K562 (cell line): Measurements from ENCODE around the gene CEP131. TPM values are rescaled to one million over a fixed set of nuclear protein-coding genes. Genes with fewer than 3 reads are reported as not detected.

Experiments used
- ATAC-seq: fragments of 200-7000 bp; cut with Tn5 transposase; 3 replicates; pipeline ENCODE4 v1.9.1; 2020; ENCODE audit warnings: moderate library complexity
- BruUV-seq: library from RNA; stranded (reverse); fragments of 400-500 nt; replicated peaks from 2 replicates; lab custom pipeline; 2021; lab: Mats Ljungman, UMichigan
- CTCF ChIA-PET: fragments of 300-600 bp; formaldehyde crosslinking; extraction: SDS; loops from one replicate; lab custom pipeline; 2021; ENCODE audit warnings: low intra/inter-chr PET ratio; lab: Yijun Ruan, JAX
- POLR2A ChIA-PET: fragments of 300-600, 350-650 bp; sonication (Branson Sonifier 250); formaldehyde crosslinking; extraction: SDS; loops from one replicate; lab custom pipeline; 2021; ENCODE audit warnings: antibody characterized with exemption, inconsistent platforms; lab: Yijun Ruan, JAX
- DNase-seq, 4 experiments: peaks; one replicate each; pipeline versions ENCODE4 v3.0.0 to v3.0.0-alpha.2; 2011 to 2018; ENCODE audit warnings: low spot score in 3 of 4, mixed read lengths in 3 of 4; ENCODE audit errors: extremely low read depth in 1 of 4
- FAIRE-seq: peaks from 2 replicates; lab custom pipeline; 2011; peaks lifted over from hg19 to GRCh38; lab: Jason Lieb, UNC
- H2AFZ ChIP-seq: 2 replicates; pipeline ENCODE4 v1.6.0; 2011; ENCODE audit warnings: low read depth, low read length, control low read depth, inconsistent platforms
- H3K27ac ChIP-seq: fragments of 200-600 bp; 3 replicates; pipeline ENCODE4 v1.8.0; 2011; ENCODE audit warnings: low read depth, mild to moderate bottlenecking, control low read depth, inconsistent platforms, low read length, moderate library complexity, mixed read lengths; ENCODE audit errors: extremely low read depth
- H3K27me3 ChIP-seq, 2 experiments: fragments of 300-600 bp in 1 of 2; 2 replicates in 1 of 2; 3 replicates in 1 of 2; pipeline versions ENCODE4 v1.6.0 to v1.8.0; 2011; ENCODE audit warnings: inconsistent platforms in 2 of 2, low read length in 2 of 2, mild to moderate bottlenecking in 1 of 2, mixed read lengths in 1 of 2, moderate library complexity in 1 of 2; ENCODE audit not compliant: control insufficient read depth in 2 of 2, insufficient read depth in 2 of 2
- H3K36me3 ChIP-seq: fragments of 300-600 bp; 3 replicates; pipeline ENCODE4 v1.8.0; 2011; ENCODE audit warnings: mild to moderate bottlenecking, low read length, inconsistent platforms; ENCODE audit not compliant: control insufficient read depth, insufficient read depth
- H3K4me1 ChIP-seq, 2 experiments: fragments of 200-600 bp in 1 of 2; replicated peaks in 1 of 2; 2 replicates in 1 of 2; 3 replicates in 1 of 2; pipeline versions ENCODE4 v1.5.1 to v1.8.0; 2011; ENCODE audit warnings: inconsistent platforms in 2 of 2, low read length in 2 of 2, mild to moderate bottlenecking in 1 of 2, mixed read lengths in 1 of 2, moderate library complexity in 1 of 2; ENCODE audit not compliant: control insufficient read depth in 2 of 2, insufficient read depth in 2 of 2
- H3K4me2 ChIP-seq: 2 replicates; pipeline ENCODE4 v1.6.1; 2011; ENCODE audit warnings: low read length, control low read depth, inconsistent platforms, mixed read lengths; ENCODE audit not compliant: insufficient read depth
- H3K4me3 ChIP-seq: fragments of 200-600 bp; sonication (generic), shearing (Covaris generic); 2 replicates; pipeline ENCODE4 v1.5.1; 2016; ENCODE audit warnings: control low read depth, inconsistent platforms
- H3K79me2 ChIP-seq: fragments of 200-600 bp; 3 replicates; pipeline ENCODE4 v1.8.0; 2011; ENCODE audit warnings: low read length, inconsistent platforms; ENCODE audit not compliant: control insufficient read depth, insufficient read depth
- H3K9ac ChIP-seq, 2 experiments: 2 replicates each; pipeline versions ENCODE4 v1.6.0 to v1.6.1; 2011; ENCODE audit warnings: low read depth in 2 of 2, low read length in 2 of 2, control low read depth in 1 of 2, inconsistent platforms in 1 of 2, mild to moderate bottlenecking in 1 of 2, mixed read lengths in 1 of 2; ENCODE audit not compliant: insufficient read depth in 1 of 2
- H3K9me1 ChIP-seq: one replicate; pipeline ENCODE4 v1.6.0; 2011; ENCODE audit warnings: inconsistent platforms, mild to moderate bottlenecking, low read length, moderate library complexity; ENCODE audit not compliant: control insufficient read depth, insufficient read depth
- H3K9me3 ChIP-seq: replicated peaks from 2 replicates; pipeline ENCODE4 v1.5.1; 2011; ENCODE audit warnings: low read depth, low read length, inconsistent platforms; ENCODE audit not compliant: control insufficient read depth, insufficient read depth
- H4K20me1 ChIP-seq: replicated peaks from 2 replicates; pipeline ENCODE4 v1.6.1; 2011; ENCODE audit warnings: low read length, inconsistent platforms, mixed read lengths; ENCODE audit not compliant: control insufficient read depth, insufficient read depth
- ARID2 ChIP-seq: fragments of 450-650 bp; IDR thresholded peaks from 2 replicates; pipeline ENCODE4 v1.6.1; 2017; ENCODE audit warnings: antibody characterized with exemption, mild to moderate bottlenecking
- CBFA2T3 ChIP-seq: fragments of 450-650 bp; IDR thresholded peaks from 2 replicates; pipeline ENCODE4 v1.6.1; 2017
- CBX5 ChIP-seq: IDR thresholded peaks from 2 replicates; pipeline ENCODE4 v1.6.1; 2014; ENCODE audit warnings: low read depth, borderline replicate concordance
- CC2D1A ChIP-seq: fragments of 450-650 bp; IDR thresholded peaks from 2 replicates; pipeline ENCODE4 v1.6.1; 2017; ENCODE audit warnings: mild to moderate bottlenecking
- FOXK1 ChIP-seq: sonication (generic); formaldehyde crosslinking; IDR thresholded peaks from 2 replicates; pipeline ENCODE4 v1.8.0; 2022; ENCODE audit warnings: missing genetic modification reagents, mild to moderate bottlenecking, borderline replicate concordance
- FUS ChIP-seq: fragments of 200-400 bp; formaldehyde crosslinking; optimal IDR thresholded peaks from 2 replicates; pipeline ENCODE3; 2017; ENCODE audit warnings: low read depth, low read length
- GABPA ChIP-seq: fragments of 200-800 bp; sonication (Bioruptor generic); conservative IDR thresholded peaks from 2 replicates; pipeline ENCODE4 v1.6.1; 2016; ENCODE audit warnings: low read depth, missing genetic modification characterization, missing compliant biosample characterization
- KLF13 ChIP-seq: fragments of 450-650 bp; IDR thresholded peaks from 2 replicates; pipeline ENCODE4 v1.6.1; 2016; ENCODE audit warnings: missing genetic modification characterization, low read depth, mild to moderate bottlenecking, missing compliant biosample characterization, moderate library complexity, borderline replicate concordance
- NCOA4 ChIP-seq: fragments of 450-650 bp; IDR thresholded peaks from 2 replicates; pipeline ENCODE4 v1.6.1; 2018; ENCODE audit warnings: mild to moderate bottlenecking; ENCODE audit not compliant: partially characterized antibody
- NCOA6 ChIP-seq: fragments of 450-650 bp; IDR thresholded peaks from 2 replicates; pipeline ENCODE4 v1.6.1; 2017; ENCODE audit warnings: mild to moderate bottlenecking
- RBM17 ChIP-seq: fragments of 200-400 bp; formaldehyde crosslinking; IDR thresholded peaks from 2 replicates; pipeline ENCODE4 v1.6.1; 2017; ENCODE audit warnings: low read depth, mild to moderate bottlenecking, low read length, borderline replicate concordance
- RBM22 ChIP-seq: fragments of 200-400 bp; formaldehyde crosslinking; IDR thresholded peaks from 2 replicates; pipeline ENCODE4 v1.6.1; 2018; ENCODE audit warnings: low read length, low read depth; ENCODE audit not compliant: poor library complexity, severe bottlenecking
- SAFB ChIP-seq: fragments of 200-400 bp; formaldehyde crosslinking; IDR thresholded peaks from 2 replicates; pipeline ENCODE4 v1.6.1; 2017; ENCODE audit warnings: low read depth, low read length, borderline replicate concordance
- SRSF1 ChIP-seq: fragments of 200-400 bp; formaldehyde crosslinking; IDR thresholded peaks from 2 replicates; pipeline ENCODE4 v1.6.1; 2017; ENCODE audit warnings: mild to moderate bottlenecking, low read depth, low read length, moderate library complexity
- ZBTB17 ChIP-seq: fragments of 450-650 bp; formaldehyde crosslinking; IDR thresholded peaks from 2 replicates; pipeline ENCODE4 v1.4.0; 2020; ENCODE audit warnings: mild to moderate bottlenecking
- ZBTB5 ChIP-seq: fragments of 450-650 bp; IDR thresholded peaks from 2 replicates; pipeline ENCODE4 v1.6.1; 2017; ENCODE audit warnings: antibody characterized with exemption
- WGBS: fragments of 100-300 bp; shearing (Covaris generic); methylation state at CpG from one replicate; pipeline ENCODE4 v1.1.6; 2016; ENCODE audit warnings: low coverage, mixed read lengths; ENCODE audit not compliant: insufficient coverage; ENCODE audit errors: missing lambda C conversion rate; 5-methylcytosine and 5-hydroxymethylcytosine counted together
- in situ Hi-C: fragments of 300-500 bp; cut with MboI; formaldehyde crosslinking; loops from 4 replicates; pipeline ENCODE4 v1.15.0; 2018; ENCODE audit warnings: inconsistent platforms, mixed read lengths
- intact Hi-C: fragments of 100-400 bp; cut with micrococcal nuclease; formaldehyde crosslinking; loops from 2 replicates; pipeline ENCODE4 v1.14.2; 2022
- polyA plus RNA-seq, 8 experiments: library from polyadenylated mRNA; depleted of rRNA in 4 of 8; stranded (reverse) in 5 of 8; unstranded in 3 of 8; fragments of >200 nt; fragmentation: Nextera tagmentation in 2 of 8; fragmentation: Illumina TruSeq in 1 of 8; extraction: Ambion mirVana in 2 of 8; extraction: Trizol in 1 of 8; gene quantifications; 2 replicates each; pipeline versions ENCODE4 v1.2.1 to v1.2.3, GENCODE V29; 2011 to 2014; ENCODE audit warnings: inconsistent platforms in 1 of 8, missing spikeins in 1 of 8
- total RNA-seq, 7 experiments: library from RNA; depleted of rRNA in 6 of 7; stranded (reverse); fragments of >200 nt in 6 of 7; fragmentation: Illumina TruSeq in 2 of 7; extraction: Trizol in 2 of 7; gene quantifications; 2 replicates each; pipeline versions ENCODE4 v1.2.1 to v1.2.3, GENCODE V29; 2011 to 2021; ENCODE audit warnings: low replicate concordance in 1 of 7
- TF ChIP-seq, protein P1 (sequence below): fragments of 450-650 bp; conservative IDR thresholded peaks from 2 replicates; pipeline ENCODE4 v1.6.1; 2016; ENCODE audit warnings: missing genetic modification characterization, low read depth, mild to moderate bottlenecking, control low read depth, missing compliant biosample characterization

The CEP131 gene
- total and polyA plus RNA-seq, 9 of the 15 experiments (the other 6 are each of a cell fraction or from before 2014, with no cell fraction given) = 0.24 to 21.2 (median 2.3) TPM

GRCh38 chr17:81165246-81166032 is 57.3 kb downstream of the CEP131 start, which contains the start of gene PVALEF:
TSS of gene PVALEF (plus strand) at chr17:81165507. CDS start at chr17:81181227, 15,720 bp downstream.
- ChIA-PET POLR2A (interaction anchor here (0.6 kb wide), 1 partner anchor 249 kb away, joined by 3 read pairs; no protein-coding TSS in a partner anchor), CTCF (no interaction called here)
- intact Hi-C loops (no loop called here), in situ Hi-C loops (no loop called here)
- H3K27me3 ChIP-seq = peaks cover 25 to 72% of the 10 kb centered on the region in 2 experiments; a peak in 4 of 5 replicates
- no peak for FAIRE-seq
- peaks cover 0 to 60% of the 10 kb centered on the region in 2 experiments; a peak in 2 of 5 replicates for H3K4me1 ChIP-seq
- peak within 1 kb of the TSS in 1 of 2 experiments; percentile 45; a peak in 1 of 4 replicates for H3K9ac ChIP-seq
- no TSS peak for BruUV-seq
- no peak within 1 kb of the TSS for H3K4me2 ChIP-seq
- H2AFZ ChIP-seq = no peak within 1 kb of the TSS
- H3K36me3 ChIP-seq = no peaks in the 10 kb centered on the region
- DNase-seq = no peak
- no peaks in the 10 kb centered on the region; the same call in none of the 2 replicates for H3K9me3 ChIP-seq
- no peaks in the 10 kb centered on the region for H3K9me1 ChIP-seq
- H4K20me1 ChIP-seq = peaks cover 5% of the 10 kb centered on the region; the same call in 1 of the 2 replicates
- no peaks in the 10 kb centered on the region for H3K79me2 ChIP-seq
- no peak; the same call in 2 of the 3 replicates for ATAC-seq
- no peak within 1 kb of the TSS for H3K27ac ChIP-seq
- TF ChIP-seq, protein P1, sequence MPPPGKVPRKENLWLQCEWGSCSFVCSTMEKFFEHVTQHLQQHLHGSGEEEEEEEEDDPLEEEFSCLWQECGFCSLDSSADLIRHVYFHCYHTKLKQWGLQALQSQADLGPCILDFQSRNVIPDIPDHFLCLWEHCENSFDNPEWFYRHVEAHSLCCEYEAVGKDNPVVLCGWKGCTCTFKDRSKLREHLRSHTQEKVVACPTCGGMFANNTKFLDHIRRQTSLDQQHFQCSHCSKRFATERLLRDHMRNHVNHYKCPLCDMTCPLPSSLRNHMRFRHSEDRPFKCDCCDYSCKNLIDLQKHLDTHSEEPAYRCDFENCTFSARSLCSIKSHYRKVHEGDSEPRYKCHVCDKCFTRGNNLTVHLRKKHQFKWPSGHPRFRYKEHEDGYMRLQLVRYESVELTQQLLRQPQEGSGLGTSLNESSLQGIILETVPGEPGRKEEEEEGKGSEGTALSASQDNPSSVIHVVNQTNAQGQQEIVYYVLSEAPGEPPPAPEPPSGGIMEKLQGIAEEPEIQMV (tag) = peak; percentile 62; the same call in 1 of the 2 replicates
- TF ChIP-seq CC2D1A (peak; percentile 18; the same call in 1 of the 2 replicates), RBM22 (no peak), CBX5 (no peak), ZBTB17 (CRISPR knock-in tag) (no peak), NCOA6 (no peak), SAFB (0 out of 2 replicates have a peak, but pooled peaks have one; percentile 36), SRSF1 (no peak), NCOA4 (no peak), KLF13 (no peak), ARID2 (no peak), RBM17 (no peak), ZBTB5 (0 out of 2 replicates have a peak, but pooled peaks have one; percentile 25), CBFA2T3 (no peak), FOXK1 (CRISPR knock-in tag) (no peak), GABPA (tag) (no peak), FUS (no peak)
- H3K4me3 ChIP-seq = no peak within 1 kb of the TSS
- 12% methylated on average over 30 of the region's 46 CpGs for WGBS
